D721Med (cell line): ENCODE measurements around the gene SCAMP5.

ENCODE experiments used
- DNase-seq: peaks from one replicate; pipeline ENCODE4 v3.0.0; 2011; ENCODE audit warnings: low spot score; ENCODE audit not compliant: insufficient read length
- FAIRE-seq: peaks from 2 replicates; lab custom pipeline; 2011; peaks lifted over from hg19 to GRCh38; lab: Jason Lieb, UNC
- TF ChIP-seq, protein P1 (sequence below): IDR thresholded peaks from 2 replicates; pipeline ENCODE4 v1.5.1; 2012; ENCODE audit warnings: mild to moderate bottlenecking, control low read depth; ENCODE audit not compliant: insufficient read depth; ENCODE audit errors: missing control alignments

The SCAMP5 gene

DNA sequence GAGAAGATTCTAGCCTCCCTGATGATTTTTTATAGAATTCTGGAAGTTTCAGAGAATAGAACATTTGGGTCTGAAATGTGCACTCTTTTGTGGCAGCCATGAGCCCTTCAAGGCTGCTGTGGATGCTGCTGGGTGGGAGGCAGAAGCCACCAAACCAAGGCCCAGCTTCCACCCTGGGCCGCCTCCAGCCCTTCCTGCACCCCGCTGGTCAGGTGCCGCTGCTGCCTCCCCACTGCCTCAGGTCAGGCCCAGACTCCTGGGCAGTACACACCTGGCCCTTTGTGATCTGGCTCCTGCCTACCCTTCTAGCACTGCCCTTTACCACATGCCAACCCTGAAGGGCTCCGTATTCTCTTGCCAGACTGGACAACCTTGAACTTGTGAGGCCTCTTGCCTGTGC, 56.3 kb downstream of the SCAMP5 start:
- no peak for FAIRE-seq
- no peak for DNase-seq
- TF ChIP-seq, protein P1, sequence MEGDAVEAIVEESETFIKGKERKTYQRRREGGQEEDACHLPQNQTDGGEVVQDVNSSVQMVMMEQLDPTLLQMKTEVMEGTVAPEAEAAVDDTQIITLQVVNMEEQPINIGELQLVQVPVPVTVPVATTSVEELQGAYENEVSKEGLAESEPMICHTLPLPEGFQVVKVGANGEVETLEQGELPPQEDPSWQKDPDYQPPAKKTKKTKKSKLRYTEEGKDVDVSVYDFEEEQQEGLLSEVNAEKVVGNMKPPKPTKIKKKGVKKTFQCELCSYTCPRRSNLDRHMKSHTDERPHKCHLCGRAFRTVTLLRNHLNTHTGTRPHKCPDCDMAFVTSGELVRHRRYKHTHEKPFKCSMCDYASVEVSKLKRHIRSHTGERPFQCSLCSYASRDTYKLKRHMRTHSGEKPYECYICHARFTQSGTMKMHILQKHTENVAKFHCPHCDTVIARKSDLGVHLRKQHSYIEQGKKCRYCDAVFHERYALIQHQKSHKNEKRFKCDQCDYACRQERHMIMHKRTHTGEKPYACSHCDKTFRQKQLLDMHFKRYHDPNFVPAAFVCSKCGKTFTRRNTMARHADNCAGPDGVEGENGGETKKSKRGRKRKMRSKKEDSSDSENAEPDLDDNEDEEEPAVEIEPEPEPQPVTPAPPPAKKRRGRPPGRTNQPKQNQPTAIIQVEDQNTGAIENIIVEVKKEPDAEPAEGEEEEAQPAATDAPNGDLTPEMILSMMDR: no peak

DNA sequence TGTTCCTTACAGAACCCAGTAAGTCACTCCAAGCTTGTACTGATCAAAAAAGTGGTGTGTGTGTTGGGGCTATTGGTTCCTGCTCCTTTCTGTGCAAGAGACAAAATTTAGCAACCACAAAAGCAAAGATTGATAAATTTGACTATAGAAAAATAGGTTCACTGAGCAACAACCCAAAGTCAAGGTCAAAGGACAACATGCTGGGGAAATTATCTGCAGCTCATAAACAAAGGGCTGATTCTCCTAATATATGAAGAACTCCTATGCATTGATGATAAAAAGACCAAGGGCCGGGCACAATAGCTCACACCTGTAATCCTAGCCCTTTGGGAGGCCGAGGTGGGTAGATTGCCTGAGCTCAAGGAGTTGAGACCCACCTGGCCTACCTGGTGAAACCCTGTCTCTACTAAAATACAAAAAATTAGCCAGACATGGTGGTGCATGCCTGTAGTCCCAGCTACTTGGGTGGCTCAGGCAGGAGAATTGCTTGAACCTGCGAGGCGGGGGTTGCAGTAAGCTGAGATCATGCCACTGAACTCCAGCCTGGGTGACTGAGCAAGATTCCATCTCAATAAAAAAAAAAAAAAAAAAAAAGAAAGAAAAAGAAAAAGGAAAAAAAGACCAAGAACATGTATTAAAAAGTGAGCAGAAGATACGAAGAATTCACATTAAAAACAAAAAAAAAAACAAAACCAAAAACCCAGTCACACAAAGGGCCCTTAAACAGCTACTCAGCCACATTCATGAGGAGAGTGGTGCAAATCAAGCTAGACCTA, 57.8 kb downstream of the SCAMP5 start:
- TF ChIP-seq, protein P1: no peak
- DNase-seq: no peak
- no peak for FAIRE-seq

DNA sequence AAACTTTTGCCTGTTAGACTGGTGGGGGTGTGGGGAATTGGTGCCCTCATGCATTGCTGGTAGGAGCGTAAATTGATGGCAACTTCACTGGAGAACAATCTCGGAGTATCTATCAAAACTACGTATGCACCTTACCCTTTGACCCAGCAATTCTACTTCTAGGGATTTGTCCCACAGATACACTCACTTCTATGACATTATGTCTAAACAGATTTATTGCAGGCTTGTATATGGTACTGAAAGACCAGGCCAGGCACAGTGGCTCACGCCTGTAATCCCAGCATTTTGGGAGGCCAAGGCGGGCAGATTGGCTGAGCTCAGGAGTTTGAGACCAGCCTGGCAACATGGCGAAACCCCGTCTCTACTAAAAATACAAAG, 58.4 kb downstream of the SCAMP5 start:
- TF ChIP-seq, protein P1: no peak
- no peak for DNase-seq
- FAIRE-seq: no peak

DNA sequence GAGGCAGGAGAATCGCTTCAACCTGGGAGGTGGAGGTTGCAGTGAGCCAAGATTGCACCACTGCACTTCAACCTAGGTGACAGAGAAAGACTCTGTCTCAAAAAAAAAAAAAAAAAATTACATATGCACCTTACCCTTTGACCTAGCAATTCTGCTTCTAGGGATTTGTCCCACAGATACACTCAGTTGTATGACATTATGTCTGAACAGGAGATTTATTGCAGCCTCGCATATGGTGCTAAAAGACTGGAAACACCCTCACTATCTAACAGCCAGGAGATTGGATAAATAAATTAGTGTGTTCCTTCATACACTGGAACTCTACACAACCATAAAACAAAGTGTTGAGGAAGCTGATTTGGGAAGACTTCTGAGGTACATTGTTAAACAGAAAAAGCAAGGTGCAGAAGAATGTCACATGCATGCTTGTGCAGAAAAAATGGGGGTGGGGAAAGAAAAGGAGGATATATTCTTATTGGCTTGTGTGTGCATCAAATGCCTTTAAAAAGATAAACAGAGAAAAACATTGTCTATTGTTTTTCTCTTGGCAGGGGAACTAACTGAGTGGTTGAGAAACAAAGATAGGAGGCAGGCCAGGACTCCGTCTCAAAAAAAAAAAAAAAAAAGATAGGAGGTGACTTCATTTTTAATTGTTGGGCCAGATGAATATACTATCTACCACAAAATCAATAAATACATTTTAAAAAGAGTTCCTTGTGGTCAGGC, 59.0 kb downstream of the SCAMP5 start:
- DNase-seq (no peak), FAIRE-seq (no peak)
- TF ChIP-seq, protein P1: no peak

DNA sequence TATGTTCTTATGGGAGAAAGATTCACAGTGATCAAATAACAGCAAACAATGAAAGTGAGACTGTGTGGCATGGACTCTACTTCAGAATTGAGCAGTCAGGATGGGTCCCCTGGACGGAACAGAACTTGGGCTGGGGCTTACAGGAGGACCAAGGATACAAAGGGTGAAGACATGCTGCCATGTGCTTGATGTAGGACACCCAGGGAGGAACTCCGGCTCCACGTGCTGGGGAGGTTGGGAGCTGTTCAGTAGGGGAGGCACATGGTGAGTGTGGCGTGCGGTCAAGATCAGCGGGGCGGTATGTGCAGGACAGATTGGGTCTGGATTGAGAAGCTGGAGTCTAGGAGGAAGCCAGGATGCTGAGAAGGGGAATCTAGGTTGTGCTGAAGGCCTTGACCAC, 60.7 kb downstream of the SCAMP5 start:
- no peak for FAIRE-seq
- TF ChIP-seq, protein P1: no peak

DNA sequence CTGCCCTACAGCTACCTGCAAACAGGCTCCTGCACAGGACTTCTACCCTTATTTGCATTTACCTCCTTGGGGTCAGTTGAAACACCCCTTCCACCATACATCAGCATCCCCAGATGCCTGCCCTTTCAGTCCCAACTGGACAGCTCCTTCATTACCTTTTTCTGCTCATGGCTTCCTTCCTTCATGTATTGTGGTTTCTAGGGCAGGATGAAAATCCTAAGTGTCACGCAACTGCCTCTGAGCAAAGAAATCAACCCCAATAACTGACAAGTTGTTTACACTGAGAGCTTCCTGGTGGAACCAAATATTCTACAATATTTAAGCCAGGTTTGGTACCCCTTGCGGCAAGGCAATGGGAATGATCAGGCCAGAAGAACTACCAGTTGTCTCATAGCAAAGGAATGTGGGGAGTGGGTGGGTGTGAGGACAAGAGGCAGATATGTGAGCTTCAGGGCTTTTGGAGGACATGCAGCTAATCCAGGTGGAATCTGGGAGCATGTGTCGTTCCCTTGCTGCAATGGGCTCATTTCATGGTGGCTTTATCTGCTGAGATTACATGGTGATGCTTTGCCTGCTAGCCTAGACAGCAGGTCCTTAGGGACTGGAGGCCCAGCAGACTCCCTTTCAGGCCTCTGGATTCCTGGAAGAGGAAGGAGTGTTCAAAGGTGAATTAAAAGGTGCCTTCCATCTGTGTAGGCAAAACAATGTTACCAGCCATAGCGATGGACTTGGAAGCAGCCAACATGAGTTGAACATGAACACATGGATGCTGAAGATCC, 63.0 kb downstream of the SCAMP5 start:
- TF ChIP-seq, protein P1: no peak
- FAIRE-seq: no peak
- no peak for DNase-seq

More for the DNA sequence above, 60.7 kb downstream of the SCAMP5 start:
- DNase-seq: no peak
